WTC11 (cell line): ENCODE data around the gene MATR3. TPM values are rescaled to one million over a fixed set of nuclear protein-coding genes. Genes with fewer than 3 reads are reported as not detected.

Experiments used
- ATAC-seq: fragments of 200-7000 bp; cut with Tn5 transposase; 2 replicates; pipeline ENCODE4 v1.10.0; 2021; ENCODE audit warnings: mild to moderate bottlenecking, moderate library complexity
- CTCF ChIA-PET: fragments of 300-600 bp; sonication (Branson Sonifier 250); formaldehyde crosslinking; loops from one replicate; lab custom pipeline; 2021; ENCODE audit warnings: antibody characterized with exemption; lab: Charles Lee
- POLR2A ChIA-PET: fragments of 350-600 bp; sonication (Branson Sonifier 250); formaldehyde crosslinking; loops from one replicate; lab custom pipeline; 2021; ENCODE audit warnings: antibody characterized with exemption; lab: Charles Lee
- DNase-seq: peaks from one replicate; pipeline ENCODE4 v3.0.0; 2021; ENCODE audit warnings: low spot score
- H3K27ac Mint-ChIP-seq: 2 replicates; pipeline ENCODE4 v1.8.0; 2021; ENCODE audit warnings: mixed read lengths
- H3K27me3 Mint-ChIP-seq: 2 replicates; pipeline ENCODE4 v1.8.0; 2021; ENCODE audit warnings: low read depth, mild to moderate bottlenecking, moderate library complexity, mixed read lengths
- H3K36me3 Mint-ChIP-seq: 2 replicates; pipeline ENCODE4 v1.8.0; 2021; ENCODE audit warnings: mixed read lengths
- H3K4me1 Mint-ChIP-seq: 2 replicates; pipeline ENCODE4 v1.8.0; 2022; ENCODE audit warnings: mixed read lengths
- H3K4me3 Mint-ChIP-seq: 2 replicates; pipeline ENCODE4 v1.8.0; 2021; ENCODE audit warnings: mild to moderate bottlenecking, moderate library complexity, mixed read lengths
- H3K9me3 Mint-ChIP-seq: 2 replicates; pipeline ENCODE4 v1.8.0; 2021; ENCODE audit warnings: mixed read lengths
- ATF1 ChIP-seq: sonication (generic); formaldehyde crosslinking; IDR thresholded peaks from 2 replicates; pipeline ENCODE4 v1.8.1; 2023; ENCODE audit warnings: mild to moderate bottlenecking, moderate library complexity, missing genetic modification reagents
- FOXP4 ChIP-seq: sonication (generic); formaldehyde crosslinking; IDR thresholded peaks from 2 replicates; pipeline ENCODE4 v1.8.0; 2022; ENCODE audit warnings: mild to moderate bottlenecking, missing genetic modification reagents
- GABPB1 ChIP-seq: sonication (generic); formaldehyde crosslinking; IDR thresholded peaks from 2 replicates; pipeline ENCODE4 v1.8.1; 2023; ENCODE audit warnings: mild to moderate bottlenecking, missing genetic modification reagents
- JUN ChIP-seq: sonication (generic); formaldehyde crosslinking; IDR thresholded peaks from 2 replicates; pipeline ENCODE4 v1.8.0; 2023; ENCODE audit warnings: mild to moderate bottlenecking, missing genetic modification reagents
- MYBL2 ChIP-seq: sonication (generic); formaldehyde crosslinking; IDR thresholded peaks from 2 replicates; pipeline ENCODE4 v1.8.1; 2023; ENCODE audit warnings: mild to moderate bottlenecking, moderate library complexity, missing genetic modification reagents
- NFATC4 ChIP-seq: fragments of 250-450 bp; sonication (Bioruptor Pico); IDR thresholded peaks from 2 replicates; pipeline ENCODE4 v1.9.0; 2021; ENCODE audit warnings: mild to moderate bottlenecking
- NFYB ChIP-seq: sonication (generic); formaldehyde crosslinking; conservative IDR thresholded peaks from 2 replicates; pipeline ENCODE4 v1.8.0; 2022; ENCODE audit warnings: low read depth, missing genetic modification reagents
- ZBTB21 ChIP-seq: sonication (generic); formaldehyde crosslinking; IDR thresholded peaks from 2 replicates; pipeline ENCODE4 v1.8.1; 2023; ENCODE audit warnings: mild to moderate bottlenecking, missing genetic modification reagents, borderline replicate concordance
- ZNF121 ChIP-seq: sonication (generic); formaldehyde crosslinking; IDR thresholded peaks from 2 replicates; pipeline ENCODE4 v1.8.0; 2023; ENCODE audit warnings: missing genetic modification reagents
- ZNF219 ChIP-seq: sonication (generic); formaldehyde crosslinking; IDR thresholded peaks from 2 replicates; pipeline ENCODE4 v1.8.0; 2023; ENCODE audit warnings: missing genetic modification reagents, mild to moderate bottlenecking, borderline replicate concordance
- ZNF281 ChIP-seq: sonication (generic); formaldehyde crosslinking; IDR thresholded peaks from 2 replicates; pipeline ENCODE4 v1.8.0; 2023; ENCODE audit warnings: mild to moderate bottlenecking, missing genetic modification reagents
- ZNF423 ChIP-seq: fragments of 250-450 bp; sonication (Bioruptor Pico); IDR thresholded peaks from 2 replicates; pipeline ENCODE4 v2.1.2; 2022; ENCODE audit warnings: mild to moderate bottlenecking, moderate library complexity
- total RNA-seq: library from RNA; stranded (reverse); gene quantifications from 3 replicates; pipeline ENCODE4 v1.2.3, GENCODE V29; 2021
- TF ChIP-seq, protein P1 (sequence below): sonication (generic); formaldehyde crosslinking; IDR thresholded peaks from 2 replicates; pipeline ENCODE4 v1.8.0; 2022; ENCODE audit warnings: mild to moderate bottlenecking, missing genetic modification reagents
- TF ChIP-seq, protein P2 (sequence below): sonication (generic); formaldehyde crosslinking; IDR thresholded peaks from 2 replicates; pipeline ENCODE4 v1.8.1; 2022; ENCODE audit warnings: missing genetic modification reagents, borderline replicate concordance
- TF ChIP-seq, protein P3 (sequence below): fragments of 250-450 bp; sonication (Bioruptor Pico); conservative IDR thresholded peaks from 2 replicates; pipeline ENCODE4 v1.9.0; 2021; ENCODE audit warnings: mild to moderate bottlenecking

The MATR3 gene
- total RNA-seq, 1 experiment from 2014 or later, result 290 TPM

GRCh38 chr5:139379626-139380449, 86.3 kb downstream of the MATR3 start:
- ChIA-PET POLR2A (no interaction called here), CTCF (interaction anchor here (1.3 kb wide), 1 partner anchor 13 kb away, joined by 4 read pairs; no protein-coding TSS in a partner anchor)
- ATAC-seq, result no peak
- Mint-ChIP-seq H3K9me3 (no peaks in the 10 kb centered on the region), H3K36me3 (peaks cover 3% of the 10 kb centered on the region), H3K27ac (no peak overlapping the region), H3K4me1 (peaks cover 15% of the 10 kb centered on the region), H3K27me3 (no peaks in the 10 kb centered on the region), H3K4me3 (no peak overlapping the region)
- no peak for DNase-seq
- no peak for TF ChIP-seq MYBL2 (CRISPR knock-in tag)
- no peak for TF ChIP-seq ZNF219 (CRISPR knock-in tag)
- TF ChIP-seq ZNF281, result no peak
- TF ChIP-seq ATF1 (CRISPR knock-in tag), result no peak
- no peak for TF ChIP-seq ZNF121 (CRISPR knock-in tag)
- TF ChIP-seq NFYB, result no peak
- TF ChIP-seq, protein P1, sequence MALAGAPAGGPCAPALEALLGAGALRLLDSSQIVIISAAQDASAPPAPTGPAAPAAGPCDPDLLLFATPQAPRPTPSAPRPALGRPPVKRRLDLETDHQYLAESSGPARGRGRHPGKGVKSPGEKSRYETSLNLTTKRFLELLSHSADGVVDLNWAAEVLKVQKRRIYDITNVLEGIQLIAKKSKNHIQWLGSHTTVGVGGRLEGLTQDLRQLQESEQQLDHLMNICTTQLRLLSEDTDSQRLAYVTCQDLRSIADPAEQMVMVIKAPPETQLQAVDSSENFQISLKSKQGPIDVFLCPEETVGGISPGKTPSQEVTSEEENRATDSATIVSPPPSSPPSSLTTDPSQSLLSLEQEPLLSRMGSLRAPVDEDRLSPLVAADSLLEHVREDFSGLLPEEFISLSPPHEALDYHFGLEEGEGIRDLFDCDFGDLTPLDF (CRISPR knock-in tag), result no peak
- TF ChIP-seq ZNF423 (CRISPR knock-in tag), result no peak
- TF ChIP-seq NFATC4 (CRISPR knock-in tag), result no peak
- TF ChIP-seq FOXP4 (CRISPR knock-in tag), result no peak
- no peak for TF ChIP-seq JUN
- TF ChIP-seq, protein P2, sequence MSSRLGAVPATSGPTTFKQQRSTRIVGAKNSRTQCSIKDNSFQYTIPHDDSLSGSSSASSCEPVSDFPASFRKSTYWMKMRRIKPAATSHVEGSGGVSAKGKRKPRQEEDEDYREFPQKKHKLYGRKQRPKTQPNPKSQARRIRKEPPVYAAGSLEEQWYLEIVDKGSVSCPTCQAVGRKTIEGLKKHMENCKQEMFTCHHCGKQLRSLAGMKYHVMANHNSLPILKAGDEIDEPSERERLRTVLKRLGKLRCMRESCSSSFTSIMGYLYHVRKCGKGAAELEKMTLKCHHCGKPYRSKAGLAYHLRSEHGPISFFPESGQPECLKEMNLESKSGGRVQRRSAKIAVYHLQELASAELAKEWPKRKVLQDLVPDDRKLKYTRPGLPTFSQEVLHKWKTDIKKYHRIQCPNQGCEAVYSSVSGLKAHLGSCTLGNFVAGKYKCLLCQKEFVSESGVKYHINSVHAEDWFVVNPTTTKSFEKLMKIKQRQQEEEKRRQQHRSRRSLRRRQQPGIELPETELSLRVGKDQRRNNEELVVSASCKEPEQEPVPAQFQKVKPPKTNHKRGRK (CRISPR knock-in tag), result no peak
- TF ChIP-seq ZBTB21 (CRISPR knock-in tag), result no peak
- TF ChIP-seq, protein P3, sequence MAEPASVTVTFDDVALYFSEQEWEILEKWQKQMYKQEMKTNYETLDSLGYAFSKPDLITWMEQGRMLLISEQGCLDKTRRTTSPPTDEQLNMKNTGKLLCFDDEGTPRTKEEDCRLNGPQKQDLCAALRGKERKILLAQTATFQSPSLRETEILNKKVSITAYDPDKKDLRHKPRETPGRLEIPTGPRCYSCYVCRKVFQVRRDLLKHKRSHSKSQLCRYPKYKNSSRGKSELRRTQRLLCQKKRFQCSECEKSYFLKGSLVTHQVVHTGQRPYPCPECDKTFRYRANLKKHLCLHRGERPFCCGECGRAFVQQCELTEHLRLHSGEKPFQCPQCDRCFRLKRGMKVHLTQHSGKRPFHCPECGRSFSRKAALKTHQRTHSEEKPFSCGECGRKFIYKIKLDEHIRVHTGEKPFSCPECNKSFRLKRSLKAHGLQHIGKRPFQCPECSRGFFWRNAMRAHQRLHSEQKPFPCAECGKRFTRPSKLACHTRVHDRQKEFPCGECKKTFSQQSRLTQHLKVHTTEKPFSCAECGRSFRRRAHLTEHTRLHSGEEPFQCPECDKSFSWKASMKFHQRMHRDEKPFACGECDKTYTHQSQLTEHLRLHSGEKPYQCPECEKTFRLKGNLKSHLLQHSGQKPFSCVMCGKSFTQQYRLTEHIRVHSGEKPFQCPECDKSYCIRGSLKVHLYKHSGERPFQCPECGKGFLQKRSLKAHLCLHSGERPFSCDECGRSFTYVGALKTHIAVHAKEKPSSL (CRISPR knock-in tag), result no peak
- no peak for TF ChIP-seq GABPB1

Other genes with a start within 250 kb of the MATR3 start
- 10.7 to 14.0 TPM (median 10.7 TPM) in 3 replicates for gene SIL1, start 95.4 kb upstream of the MATR3 start, total RNA-seq
- 122 to 126 TPM (median 126 TPM) in 3 replicates for gene PAIP2, start 48.1 kb downstream of the MATR3 start, total RNA-seq
- not detected in 3 replicates for gene SLC23A1, start 89.6 kb downstream of the MATR3 start, total RNA-seq
- 0.85 to 1.8 TPM (median 1.1 TPM) in 3 replicates for gene MZB1, start 96.2 kb downstream of the MATR3 start, total RNA-seq
- 2.5 to 3.3 TPM (median 3.2 TPM) in 3 replicates for gene PROB1, start 101.4 kb downstream of the MATR3 start, total RNA-seq
- 12.9 to 13.9 TPM (median 13.2 TPM) in 3 replicates for gene SPATA24, start 110.3 kb downstream of the MATR3 start, total RNA-seq
- 23.7 to 29.1 TPM (median 28.9 TPM) in 3 replicates for gene DNAJC18, start 145.8 kb downstream of the MATR3 start, total RNA-seq
- 1.8 to 2.7 TPM (median 2.3 TPM) in 3 replicates for gene ECSCR, start 169.0 kb downstream of the MATR3 start, total RNA-seq
- not detected in 3 replicates for gene SMIM33, start 177.3 kb downstream of the MATR3 start, total RNA-seq
- 0.37 to 1.6 TPM (median 0.64 TPM) in 3 replicates for gene STING1, start 189.0 kb downstream of the MATR3 start, total RNA-seq